CD1c-positive myeloid dendritic cell (primary cell): Measurements from ENCODE around the gene OCA2.

ENCODE experiments used
- DNase-seq: peaks from one replicate; pipeline ENCODE4 v3.0.0-alpha.2; 2016; ENCODE audit errors: extremely low spot score

The OCA2 gene

GRCh38 chr15:27949089-27949488, 150.0 kb downstream of the OCA2 start:
- no peak for DNase-seq

DNA sequence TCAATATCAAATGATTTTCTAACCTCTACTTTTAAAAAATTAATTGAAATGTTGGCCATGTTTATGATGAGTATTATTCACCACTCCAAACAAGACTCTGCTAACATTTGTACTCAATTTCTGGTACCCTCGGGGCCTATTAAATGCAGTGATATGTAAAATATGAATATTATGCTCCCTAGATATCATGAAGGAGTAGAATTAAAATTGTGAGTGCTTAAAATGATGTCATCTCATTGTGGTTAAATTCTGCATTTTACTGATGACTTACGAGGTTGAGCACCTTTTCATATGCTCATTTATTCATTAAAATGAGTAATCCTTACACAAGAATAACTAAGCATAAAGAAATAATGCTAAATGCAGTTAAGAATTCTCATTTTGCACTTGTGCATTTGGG, 159.9 kb downstream of the OCA2 start:
- no peak for DNase-seq

DNA sequence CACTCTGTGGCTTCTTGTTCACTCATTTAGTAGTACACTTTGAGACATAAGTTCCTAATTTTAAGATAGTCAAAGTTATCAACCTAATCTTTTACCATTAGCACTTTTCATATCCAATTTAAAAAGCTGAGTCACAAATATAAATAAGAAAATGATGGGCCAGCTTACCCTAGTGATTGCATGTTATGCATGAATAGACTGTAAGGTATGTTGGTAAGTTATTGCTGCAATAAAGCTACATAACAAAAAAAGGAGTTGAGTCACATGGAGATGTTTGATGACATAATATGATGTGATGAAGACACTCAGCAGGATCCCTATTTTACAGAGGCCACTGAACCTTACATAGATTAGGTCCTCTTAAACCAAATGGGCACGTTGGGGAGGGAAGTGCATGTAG, 161.3 kb downstream of the OCA2 start:
- no peak for DNase-seq

DNA sequence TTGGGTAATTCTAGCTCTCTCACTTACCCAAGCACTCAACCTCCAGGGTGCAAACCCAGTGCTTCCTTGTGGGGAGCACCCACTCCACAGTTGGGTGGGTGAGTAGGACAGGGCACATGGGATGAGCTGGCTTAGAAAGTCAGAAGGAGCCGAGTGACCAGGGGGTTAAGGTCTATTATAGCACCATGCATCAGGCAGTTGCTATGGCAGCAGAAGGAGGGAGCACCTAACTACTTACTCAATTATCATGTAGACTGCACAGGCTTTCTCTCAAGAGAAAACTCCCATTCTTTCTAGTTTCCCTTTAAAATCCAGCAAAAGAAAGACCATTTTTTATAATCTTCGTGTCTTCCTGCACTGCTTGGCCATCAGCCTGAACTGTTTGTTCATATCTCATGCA, 163.0 kb downstream of the OCA2 start:
- no peak for DNase-seq

DNA sequence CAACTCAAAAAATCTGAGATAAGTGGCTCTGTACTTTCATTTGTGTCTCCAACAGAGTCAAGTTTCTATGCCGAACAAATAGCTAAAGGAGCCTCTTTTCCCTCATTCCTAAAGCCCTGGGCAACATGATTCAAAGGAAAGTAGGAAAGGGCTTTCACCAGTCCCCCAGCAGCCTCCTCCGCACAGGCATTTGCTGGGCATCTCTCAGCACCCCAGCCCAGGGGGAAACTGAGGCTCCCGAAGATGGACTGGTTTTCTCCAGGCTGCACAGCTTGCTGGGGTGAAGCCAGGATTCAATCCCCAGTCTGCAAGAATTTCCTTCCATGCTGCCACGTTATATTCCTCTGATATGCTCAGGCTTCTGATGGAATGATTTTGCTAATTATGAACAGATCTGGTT, 163.8 kb downstream of the OCA2 start:
- no peak for DNase-seq

- DNase-seq: no peak
Observed at GRCh38 chr15:27934782-27935181, 164.3 kb downstream of the OCA2 start.

DNA sequence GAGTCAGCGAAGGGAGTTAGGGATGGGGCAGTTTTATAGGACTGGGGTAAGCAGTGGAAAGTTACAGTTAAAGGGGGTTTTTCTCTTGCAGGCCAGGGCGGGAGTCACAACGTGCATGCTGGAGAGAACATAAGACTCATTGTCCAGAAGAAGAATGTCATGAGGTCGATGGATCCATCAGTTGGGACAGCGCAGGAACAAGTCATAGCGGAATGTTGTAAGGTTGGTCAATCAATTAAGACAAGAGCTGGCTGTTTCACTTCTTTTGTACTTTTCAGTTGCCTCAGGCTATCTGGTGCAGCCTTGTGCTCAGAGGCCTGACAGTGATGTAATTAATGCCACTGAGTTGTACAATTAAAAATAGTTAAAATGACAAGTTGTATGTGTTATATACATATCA, 165.6 kb downstream of the OCA2 start:
- no peak for DNase-seq

DNA sequence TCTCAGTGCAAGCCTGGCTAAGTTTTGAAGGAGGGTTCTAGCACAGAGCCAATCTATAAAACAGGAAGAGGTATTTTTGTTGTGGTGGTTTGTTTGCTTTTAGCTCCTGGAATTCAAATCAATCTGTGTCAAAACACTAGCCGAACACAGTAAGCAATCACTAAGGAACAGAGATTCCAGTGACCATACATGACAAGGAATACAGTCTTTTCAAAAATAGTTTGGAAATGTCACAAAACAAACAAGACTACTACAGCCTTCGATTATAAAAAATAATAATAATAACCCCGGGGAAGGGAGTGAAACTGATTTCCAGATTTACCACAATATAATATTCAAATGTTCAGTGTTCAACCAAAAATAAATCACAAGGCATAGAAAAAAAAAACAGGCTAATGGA, 166.5 kb downstream of the OCA2 start:
- DNase-seq: no peak

- no peak for DNase-seq
Observed at GRCh38 chr15:27928386-27928785, 170.7 kb downstream of the OCA2 start.

DNA sequence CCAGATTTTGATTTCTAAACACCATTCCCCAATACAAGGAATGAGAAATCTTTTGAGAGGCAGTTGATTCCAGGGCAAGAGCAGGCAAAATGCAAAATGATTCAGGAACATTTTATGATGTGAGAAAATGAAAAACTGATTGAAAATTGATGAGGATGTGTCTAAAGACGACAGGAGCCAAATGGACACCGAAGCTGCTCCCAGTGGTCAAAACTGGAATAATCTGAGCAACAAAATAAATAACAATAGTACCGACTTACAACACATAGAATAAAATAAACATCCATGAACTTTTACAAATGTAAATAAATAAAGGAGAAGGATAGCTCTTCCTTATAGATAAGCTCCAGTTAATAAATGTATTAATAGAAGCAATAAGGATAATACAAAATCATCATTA, 186.8 kb downstream of the OCA2 start:
- no peak for DNase-seq

DNA sequence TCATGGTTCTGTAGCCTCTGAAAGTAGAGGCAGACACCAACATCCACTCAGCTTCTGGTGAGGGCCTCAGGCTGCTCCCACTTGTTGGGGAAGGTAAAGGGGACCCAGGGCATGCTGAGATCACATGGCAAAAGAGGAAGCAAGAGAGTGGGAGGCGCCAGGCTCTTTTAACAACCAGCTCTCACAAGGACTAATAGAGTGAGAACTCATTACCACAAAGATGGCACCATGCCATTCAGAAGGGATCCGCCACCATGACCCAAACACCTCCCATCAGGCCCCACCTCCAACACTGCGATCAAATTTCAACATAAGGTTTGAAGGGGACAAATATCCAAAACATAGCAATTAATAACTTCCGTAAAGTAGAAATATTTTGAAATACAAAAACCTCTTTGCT, 192.3 kb downstream of the OCA2 start:
- DNase-seq: no peak

DNA sequence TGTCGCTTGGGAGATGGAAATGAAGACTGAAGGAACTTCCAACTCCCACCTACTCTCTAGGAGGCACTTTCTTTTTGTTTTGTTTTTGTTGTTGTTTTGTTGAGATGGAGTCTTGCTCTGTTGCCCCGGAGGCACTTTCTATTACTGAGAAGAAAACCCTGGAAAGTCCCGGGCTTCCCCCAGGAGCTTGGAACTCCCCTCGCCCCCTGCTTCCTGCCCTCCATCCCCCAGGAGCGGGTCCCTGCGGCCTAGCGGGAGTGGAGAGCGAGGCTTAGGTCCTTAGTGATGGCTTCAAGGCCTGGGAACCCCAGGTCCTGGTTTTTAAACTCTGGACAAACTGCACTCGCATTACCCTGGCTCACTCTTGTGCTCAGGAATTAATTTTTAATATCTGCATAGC, 195.7 kb downstream of the OCA2 start:
- no peak for DNase-seq

DNA sequence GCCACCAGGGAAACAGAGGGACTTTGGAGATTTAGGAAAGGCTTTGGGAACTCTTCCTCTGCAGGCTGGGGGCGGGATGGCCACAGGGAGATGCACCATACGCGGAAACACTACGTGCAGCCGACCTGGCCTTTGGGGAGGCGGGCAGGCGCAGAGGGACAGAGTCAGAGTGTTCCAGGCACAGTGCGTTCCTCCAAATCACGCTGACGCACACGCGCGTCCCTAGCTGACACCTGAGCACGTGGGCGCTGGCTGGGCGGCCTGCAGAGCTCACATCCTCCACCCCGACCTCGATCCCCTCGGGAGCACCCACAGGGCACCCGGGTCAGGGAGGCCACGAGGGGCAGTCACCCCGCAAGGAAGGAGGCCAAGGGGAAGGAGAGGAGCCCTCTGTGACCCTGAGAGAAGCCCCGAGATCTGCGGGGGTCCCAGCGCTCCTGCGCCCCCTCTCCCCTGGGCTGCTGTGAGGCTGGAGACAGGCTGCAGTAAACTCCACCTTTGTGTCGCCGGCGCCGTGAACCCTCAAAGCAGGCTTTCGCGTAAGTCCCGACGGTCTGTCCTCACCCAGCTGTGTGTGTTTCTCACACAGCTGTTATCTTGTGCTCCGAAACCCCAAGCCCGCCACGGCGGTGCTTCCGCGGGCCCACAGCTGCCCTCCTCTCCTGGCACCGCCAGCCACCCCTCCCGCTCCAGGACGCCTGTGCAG, 196.3 kb downstream of the OCA2 start:
- no peak for DNase-seq

- DNase-seq: no peak
Observed at GRCh38 chr15:27899583-27900285, 199.4 kb downstream of the OCA2 start.

GRCh38 chr15:27897481-27897880, 201.6 kb downstream of the OCA2 start:
- no peak for DNase-seq

- no peak for DNase-seq
Observed at GRCh38 chr15:27894645-27895044, 204.5 kb downstream of the OCA2 start.

DNA sequence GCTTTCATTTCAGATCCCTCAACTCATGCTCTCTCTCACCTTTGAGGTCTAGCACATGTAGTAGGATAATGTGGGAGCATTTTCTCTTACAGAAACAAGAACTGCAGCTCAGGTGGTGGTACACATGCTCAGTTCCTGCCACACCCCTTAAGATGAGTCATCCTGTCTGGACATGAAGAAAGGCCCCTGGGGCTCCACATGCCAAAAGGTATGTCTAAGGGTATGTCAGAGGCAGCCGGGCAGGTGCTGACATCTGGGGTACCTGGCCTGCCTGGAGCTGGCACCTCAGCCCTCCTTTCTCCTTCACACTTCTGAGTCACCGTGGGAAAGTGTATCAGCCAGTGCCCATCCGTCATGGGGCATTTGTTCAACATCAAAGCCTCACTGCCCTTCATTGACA, 209.9 kb downstream of the OCA2 start:
- no peak for DNase-seq

- no peak for DNase-seq
Observed at GRCh38 chr15:27885201-27885600, 213.9 kb downstream of the OCA2 start.

GRCh38 chr15:27884726-27885125, 214.4 kb downstream of the OCA2 start:
- no peak for DNase-seq

DNA sequence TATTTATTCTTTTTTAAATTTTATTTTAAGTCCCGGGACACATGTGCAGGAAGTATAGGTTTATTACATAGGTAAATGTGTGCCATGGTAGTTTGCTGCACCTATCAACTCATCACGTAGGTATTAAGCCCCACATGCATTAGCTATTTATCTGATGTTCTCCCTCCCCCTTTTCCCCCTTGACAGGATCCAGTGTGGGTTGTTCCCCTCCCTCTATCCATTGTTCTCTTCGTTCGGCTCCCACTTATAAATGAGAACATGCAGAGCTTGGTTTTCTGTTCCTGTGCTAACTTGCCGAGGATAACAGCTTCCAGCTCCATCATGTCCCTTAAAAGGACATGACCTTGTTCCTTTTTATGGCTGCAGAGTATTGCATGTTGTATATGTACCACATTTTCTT, 220.3 kb downstream of the OCA2 start:
- no peak for DNase-seq

DNA sequence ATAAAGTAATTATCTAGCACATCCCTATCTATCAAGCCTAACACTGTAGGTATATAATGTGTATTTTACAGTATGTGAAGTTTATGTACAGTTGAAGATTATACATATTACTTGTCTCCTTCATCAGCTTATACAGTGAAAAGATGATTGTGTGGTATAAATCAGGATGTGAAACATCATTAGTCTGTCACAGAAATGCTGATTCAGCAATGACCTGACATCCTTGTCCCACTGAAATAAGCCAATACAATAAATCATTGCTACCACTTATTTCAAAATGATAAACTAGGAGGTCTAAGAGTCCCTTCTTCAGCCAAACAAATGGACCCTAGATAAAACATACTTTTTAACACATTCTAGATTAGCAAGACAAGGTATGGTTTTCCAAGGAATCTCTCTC, 225.3 kb downstream of the OCA2 start:
- no peak for DNase-seq

- no peak for DNase-seq
Observed at GRCh38 chr15:27873039-27873438, 226.1 kb downstream of the OCA2 start.

- no peak for DNase-seq
Observed at GRCh38 chr15:27872355-27872754, 226.8 kb downstream of the OCA2 start.

- no peak for DNase-seq
Observed at GRCh38 chr15:27871902-27872260, 227.2 kb downstream of the OCA2 start.
